SW480 (cell line): Measurements from ENCODE around the gene TPCN2.

Experiments
- DNase-seq: peaks from one replicate; pipeline ENCODE4 v3.0.0-alpha.2; 2016; ENCODE audit warnings: low spot score

Gene TPCN2

DNA sequence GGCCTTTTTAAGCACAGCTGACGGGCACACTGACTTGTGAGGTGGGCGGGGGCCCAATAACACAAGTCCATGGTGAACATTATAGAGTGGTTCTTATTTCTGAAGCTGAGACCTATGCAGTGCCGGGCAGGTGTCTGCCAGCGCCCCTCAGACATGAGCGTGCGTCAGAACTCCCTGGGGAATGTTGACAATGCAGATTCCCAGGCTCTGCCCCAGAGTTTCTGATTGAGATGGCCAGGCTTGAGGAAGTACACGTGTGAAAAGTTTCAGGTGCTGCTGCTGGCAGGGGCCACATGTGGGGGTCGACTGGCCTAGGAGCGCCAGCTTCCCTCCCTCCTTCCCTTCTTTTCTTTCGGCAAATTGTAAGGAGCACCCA, 46.2 kb downstream of the TPCN2 start:
- no peak for DNase-seq

DNA sequence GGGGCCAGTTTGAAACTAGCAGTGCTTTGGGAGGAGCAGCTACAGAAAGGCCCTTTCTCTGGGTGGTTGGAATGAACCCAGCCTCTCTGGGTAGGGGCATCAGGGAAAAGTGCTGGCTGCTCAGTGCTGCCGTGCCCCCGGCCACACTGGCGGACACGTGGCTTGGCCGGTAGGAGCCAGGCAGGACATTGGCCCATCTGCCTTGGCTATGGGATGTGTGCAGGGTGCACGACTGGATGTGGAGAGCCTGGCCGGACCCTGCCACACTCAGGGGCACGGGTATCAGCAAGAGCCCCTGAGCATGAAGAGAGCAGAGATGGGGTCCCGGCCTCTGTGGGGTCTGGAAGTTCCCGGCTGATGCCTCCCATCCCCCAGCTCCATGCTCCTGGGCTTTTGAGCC, 46.6 kb downstream of the TPCN2 start:
- DNase-seq = no peak

DNA sequence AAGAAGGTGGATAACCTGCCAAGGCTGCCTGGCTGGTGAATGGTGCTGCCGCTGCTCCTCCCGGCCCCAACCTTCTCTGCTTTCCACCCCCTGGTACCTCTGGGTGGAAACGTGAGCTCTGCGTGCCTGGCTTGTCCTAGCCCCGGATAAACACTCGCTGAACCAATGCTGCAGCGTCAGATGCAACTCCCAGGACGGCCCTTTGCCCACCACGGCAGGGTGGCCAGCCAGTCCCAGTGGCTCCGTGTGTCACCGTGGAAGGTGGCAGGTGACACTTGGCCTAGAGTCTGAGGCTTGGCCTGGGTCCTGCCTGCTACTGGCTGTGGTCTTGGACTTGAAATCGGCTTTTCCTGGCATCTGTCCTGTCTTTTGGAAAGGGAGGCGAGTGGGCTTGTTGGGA, 47.7 kb downstream of the TPCN2 start:
- no peak for DNase-seq

DNA sequence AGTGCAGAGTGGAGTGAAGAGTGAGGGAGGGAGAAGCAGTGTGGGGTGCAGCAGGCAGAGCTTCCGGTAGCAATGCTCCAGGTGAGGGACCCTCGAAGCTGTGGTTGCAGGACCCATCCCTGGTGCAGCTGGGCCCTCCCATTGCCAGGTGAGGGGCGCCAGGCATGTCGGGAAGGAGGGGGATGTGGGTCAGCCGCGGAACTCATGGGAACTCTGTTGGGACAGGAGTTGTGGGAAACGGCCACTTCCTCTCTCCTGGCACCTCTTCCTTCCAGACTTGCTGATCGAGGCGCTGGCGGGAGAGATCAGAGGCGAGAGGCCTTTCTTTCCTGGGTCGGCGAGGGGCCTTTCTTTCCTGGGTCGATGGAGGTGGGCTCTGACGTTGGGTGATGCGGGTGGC, 48.5 kb downstream of the TPCN2 start:
- DNase-seq = no peak

DNA sequence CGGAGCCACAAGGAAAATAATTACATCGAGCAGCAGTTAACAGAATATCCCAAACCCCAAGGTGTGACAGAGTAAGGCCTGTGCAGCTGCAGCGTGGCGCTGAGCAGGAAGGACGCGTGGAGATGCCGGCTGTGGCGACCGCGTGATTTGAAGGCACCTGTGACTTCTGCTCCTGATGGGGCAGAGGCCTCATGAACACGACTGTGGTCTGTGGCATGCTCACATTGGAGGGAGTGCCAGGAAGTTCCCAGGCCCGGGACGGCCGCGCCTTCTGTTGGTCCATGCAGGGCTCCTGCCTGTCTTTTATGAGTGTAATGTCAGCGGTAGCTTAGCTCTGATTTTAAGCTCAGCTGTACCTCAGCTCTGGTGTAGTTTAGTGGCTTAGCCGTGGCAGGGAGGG, 50.4 kb downstream of the TPCN2 start:
- peak; percentile 90 for DNase-seq

DNA sequence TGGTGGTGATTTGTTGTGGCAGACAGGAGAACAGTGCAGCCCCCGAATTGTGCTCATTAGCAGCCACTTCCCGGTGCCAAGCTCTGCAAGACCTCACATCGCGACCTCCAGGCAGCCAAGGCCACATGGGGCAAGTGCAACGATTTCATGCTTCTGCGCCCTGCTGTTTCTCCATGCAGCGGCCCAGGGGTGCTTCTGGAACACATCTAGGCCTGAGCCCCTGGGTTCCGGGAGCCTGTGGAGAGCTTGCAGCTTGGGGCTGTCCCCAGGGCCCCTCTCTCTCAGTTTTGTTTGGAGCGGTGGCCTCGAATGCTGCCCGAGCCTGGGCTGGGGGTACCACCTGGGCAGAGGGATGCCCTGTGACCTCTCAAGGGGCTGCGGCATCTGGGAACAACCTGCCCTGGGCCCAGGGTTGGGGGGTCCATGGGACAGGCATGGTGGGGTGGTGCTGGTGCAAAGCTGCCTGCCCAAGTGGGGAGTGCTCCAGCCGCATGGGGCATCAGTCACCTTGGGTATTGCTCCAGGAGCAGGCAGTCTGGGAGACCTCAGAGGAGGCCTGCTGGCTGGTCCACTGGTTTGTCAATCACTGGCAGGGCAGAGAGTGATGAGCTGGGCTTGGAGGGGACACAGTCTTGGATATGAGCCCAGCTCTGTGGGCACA, 51.9 kb downstream of the TPCN2 start:
- DNase-seq = no peak

DNA sequence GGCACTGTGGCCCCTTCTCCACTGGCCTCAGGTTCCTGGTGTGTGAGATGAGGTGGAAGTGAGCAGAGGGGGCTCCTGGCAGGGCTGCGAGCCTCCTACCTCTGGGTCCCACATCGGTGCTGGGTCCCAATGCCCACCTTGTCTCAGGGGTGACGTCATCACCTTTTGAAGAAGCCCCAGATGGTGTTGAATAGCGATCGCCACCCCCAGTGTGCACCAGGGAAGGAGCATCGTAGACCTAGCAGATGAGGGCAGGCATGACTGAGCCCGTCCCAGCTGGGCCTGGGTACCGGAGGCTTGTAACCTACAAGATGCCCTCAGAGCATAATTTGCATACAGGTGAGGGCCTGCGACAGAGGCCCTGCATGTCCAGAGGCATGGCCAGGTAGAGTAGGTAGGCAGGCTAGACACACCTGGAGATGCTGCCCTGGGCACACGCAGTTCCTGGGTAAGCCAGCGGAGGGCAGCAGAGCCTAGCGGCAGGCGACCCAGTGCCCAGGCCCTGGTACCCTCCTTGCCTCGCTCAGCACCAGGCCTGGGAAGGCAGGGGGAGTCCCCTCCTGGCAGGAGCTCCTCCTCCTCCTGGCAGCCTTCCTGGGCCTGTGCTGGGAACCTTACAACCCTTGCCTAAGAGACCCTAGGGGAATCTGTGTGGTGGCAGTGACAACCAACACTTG, 52.5 kb downstream of the TPCN2 start:
- DNase-seq = peak; percentile 76

DNA sequence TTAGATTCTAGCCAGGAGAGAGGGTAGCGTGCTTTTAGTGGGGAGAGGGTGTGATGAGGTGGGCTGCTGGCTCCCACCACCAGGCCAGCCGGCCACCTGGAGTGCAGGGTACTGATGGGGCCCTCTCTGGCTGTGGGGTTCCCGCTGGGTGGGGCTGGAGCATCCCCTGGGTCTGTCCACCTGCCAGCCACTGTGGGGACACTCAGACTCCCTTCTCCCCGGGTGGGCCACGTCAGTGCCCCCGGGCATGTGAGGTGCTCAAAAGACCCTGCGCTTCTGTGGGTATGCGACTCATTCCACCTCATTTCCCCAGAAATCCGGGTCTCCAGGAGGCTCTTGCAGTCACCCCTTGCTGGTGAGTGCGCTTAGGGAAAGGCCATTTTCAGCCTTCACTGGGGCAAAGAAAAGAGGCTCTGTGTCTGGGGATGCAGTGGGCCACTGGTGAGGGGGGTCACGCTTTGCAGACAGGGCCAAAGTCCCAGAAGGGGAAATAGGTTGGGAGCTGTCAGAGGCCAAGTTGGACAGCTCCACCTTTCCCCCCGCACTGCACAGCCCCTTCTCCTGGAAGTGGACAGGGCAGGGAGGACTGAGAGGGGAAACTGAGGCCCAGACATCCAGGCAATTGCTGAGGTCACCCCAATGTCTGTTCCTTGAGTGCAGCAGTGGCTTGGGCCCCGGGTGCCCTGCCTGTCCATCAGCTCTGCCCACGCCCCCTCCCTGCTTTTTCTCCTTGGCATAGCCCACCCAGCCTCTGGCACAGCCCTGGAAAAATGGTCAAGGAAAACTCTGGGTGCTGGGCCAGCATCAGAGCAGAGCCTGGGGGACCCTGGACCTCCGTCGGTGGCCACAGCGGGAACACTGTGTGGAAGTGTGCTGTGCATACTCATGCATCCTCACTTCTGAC, 53.3 kb downstream of the TPCN2 start:
- DNase-seq = no peak

DNA sequence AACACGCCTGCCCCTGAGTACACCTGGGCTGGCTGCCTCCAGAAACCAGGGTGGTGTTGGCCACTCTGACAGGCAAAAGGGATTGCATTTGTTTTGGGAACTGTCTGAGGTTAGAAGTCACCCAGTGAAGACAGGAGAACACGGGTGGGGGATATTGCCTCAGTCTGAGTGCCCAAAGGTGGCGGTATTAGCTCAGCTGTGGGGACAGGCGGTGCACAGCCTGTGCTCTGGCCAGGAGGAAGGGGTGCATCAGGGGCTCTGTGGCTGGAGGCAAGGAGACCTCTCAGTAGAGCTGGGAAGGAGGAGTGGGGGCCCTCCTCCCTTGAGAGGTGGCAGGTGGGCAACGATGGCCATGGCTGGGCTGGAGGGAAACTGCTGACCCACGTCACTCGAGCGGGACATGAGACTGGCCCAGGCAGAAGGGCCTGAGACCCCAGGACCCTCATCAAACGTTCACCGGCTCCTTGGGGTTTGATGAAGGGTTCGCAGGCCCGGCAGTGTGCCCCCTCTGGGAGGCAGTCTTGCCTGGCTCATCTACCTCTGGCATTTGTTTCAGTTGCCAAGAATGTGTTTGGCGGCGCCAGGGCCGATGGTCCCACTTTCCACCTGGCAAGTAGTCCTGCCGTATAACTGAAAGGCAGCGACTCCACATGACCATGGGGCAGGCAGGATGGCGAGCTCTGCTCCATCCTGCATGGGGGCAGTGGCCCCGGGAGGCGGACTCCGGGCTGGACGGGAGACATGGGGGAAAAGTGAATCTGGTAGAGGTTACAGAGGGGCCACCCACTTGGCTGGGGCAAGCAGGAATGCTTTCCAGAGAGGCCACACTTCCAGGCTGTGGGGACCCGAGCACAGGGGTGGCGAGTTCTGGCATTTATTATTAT, 54.2 kb downstream of the TPCN2 start:
- DNase-seq = peak; percentile 17

DNA sequence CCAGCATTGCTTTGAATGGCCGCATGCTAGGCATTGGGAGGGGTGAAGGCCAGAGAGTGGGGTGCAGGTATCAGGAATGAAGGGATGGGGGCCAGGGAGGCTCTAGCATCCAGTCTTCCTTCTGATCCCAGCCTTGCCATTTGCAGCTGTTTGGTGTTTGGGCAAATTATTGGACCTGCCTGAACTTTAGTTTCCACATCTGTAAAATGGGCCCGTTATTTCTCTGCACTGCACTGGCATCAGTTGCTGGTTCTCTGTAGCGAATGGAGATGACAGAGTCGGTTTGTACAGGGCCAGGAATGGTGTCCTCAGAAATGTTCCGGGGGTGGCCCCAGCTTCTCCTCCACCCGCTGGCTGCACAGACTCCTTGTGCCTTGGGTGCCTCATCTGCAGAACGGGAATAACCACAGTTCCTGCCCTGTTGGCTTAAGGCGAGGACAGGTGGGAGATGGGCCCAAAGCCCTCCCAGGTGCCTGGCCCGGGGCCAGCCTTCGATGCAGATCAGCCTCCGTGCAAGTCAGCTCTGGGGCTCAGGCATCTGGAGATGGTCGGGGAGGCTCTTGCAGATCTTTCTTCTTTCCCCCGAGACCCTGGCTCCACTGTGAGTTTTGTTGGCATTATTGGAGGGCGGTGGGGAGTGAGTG, 55.6 kb downstream of the TPCN2 start:
- no peak for DNase-seq

DNA sequence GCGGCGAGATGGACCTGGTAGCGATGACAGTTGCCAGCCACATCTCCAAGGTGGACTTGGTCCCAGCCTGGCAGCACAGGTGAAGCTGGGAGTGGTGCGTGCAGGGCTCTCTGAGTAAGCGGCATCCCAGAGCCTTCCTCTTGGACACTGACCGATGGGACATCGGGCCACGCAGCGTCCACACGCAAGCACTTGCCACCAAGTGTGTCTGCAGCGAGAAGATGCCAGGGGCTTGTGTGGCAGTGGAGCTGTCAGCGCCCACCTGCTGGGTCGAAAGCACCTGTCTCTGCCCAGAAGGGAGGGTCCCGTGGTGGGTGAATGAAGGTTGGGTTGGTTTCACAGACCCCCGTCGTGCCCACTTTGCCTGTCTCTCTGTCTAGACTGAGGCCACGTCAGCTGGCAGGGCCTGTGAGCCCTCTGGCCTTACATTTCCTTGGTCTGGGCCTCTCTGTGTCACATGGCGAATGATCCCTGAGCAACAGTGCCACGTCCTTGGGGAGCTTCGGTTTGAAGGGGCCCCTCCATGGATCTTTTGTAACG, 56.2 kb downstream of the TPCN2 start:
- DNase-seq = no peak

DNA sequence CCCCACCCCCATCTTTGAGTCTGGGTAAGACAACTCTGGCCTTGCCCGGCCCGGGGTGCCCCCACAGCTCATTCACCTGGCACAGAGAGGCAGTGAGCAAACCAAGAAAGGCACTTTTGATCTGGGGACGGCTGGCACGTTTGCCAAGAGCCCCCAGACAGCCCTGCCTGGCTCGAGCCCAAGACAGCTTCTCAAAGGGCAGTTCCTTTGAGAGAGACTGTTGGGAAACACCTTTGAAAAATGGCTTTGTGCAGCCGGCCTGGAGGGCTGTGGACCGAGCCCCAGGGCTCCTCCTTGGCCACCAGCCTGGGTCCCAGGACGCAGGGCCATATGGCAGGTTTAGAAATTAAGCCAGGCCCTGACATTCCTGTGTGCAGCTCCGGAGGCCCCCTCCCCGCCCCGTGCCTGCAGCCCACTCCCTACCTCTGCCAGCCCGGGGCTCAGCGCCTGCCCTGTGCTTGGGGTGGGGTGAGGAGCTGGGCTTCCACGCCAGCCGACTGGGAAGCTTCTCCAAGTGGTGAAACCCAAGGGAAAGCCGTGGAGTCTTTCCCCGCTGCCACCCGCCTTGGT, 56.8 kb downstream of the TPCN2 start:
- DNase-seq = no peak

DNA sequence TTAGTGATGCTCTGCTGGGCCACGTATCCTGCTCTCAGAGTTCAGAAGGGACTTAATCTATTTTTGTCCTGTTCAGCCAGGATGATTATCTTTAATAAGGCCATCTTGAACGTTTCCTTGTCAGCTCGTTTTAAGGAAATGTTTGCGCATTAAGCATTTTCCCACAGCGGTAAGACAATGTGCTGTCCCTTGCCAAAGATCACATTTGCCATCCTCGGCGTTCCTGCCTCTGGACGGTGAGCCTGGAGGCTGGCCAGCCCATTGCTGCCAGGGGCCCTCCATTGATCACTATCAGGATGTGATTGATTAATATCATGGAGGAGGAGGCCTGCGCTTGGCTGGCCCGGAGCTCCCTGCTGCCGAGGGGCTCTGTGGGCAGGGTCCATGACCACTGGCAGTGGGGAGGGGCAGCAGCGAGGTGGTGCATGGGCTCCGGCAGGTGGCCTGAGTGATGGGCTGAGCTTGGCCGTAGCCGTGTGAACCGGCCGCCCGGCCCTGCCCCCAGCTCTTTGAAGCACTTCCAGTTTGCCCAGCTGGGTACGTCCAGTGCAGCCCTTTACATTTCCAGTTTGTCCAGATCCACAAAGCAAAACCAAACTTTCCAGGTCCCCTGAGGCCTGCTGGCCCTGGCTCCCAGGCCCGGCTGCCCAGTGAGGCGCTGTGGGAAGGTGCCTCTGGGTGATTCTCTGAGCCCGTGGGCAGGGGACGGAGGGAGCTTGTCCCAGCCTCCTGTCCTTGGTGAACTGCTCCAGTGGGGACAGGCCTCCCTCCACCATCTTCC, 57.5 kb downstream of the TPCN2 start:
- DNase-seq = no peak

DNA sequence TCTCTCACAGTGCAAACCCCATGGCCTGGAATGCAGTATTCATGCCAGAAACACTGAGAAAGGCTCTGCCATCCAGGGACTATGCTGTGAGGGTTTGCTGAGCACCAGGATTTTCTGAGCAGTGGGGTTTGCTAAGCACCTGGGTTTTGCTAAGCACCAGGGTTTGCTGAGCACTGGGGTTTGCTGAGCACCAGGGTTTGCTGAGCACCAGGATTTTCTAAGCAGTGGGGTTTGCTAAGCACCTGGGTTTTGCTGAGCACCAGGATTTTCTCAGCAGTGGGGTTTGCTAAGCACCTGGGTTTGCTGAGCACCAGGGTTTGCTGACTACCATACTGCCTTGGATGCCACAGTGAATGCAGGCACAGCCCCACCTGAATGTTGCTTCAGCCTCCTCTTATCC, 58.7 kb downstream of the TPCN2 start:
- no peak for DNase-seq

DNA sequence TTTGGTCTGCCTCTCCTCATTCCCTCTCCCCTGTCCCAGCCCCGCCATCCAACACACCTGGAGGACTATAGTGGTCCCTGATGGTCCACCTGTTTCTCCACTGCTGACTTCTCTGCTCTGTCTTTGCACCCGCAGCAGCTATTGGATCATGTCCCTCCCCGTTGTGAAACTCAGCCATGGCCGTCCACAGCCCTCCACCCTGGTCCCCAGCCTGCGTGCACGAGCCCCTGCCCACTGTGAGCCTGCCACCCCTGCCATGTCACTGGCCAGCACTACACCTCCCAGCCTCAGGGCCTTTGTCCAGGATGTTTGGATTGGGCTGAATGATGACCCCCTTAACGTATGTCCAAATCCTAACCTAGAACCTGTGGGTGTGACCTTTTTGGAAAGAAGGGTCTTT, 59.3 kb downstream of the TPCN2 start:
- no peak for DNase-seq

DNA sequence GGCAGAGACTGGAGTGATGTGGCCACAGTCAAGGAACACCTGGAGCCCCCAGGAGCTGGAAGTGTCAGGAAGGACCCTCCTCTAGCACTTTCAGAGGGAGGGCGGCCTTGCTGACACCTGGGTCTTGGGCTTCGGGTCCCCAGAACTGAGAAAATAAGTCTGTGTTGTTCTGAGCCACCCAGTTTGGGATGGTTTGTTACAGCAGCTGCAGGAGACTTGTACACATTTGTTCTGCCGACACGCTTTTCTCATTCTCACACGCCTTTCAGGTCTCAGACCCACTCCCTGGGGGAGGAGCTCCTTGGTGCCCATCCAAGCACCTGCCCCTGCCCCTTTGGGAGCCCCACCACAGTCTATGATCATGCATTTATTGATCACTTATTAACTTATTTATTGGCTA, 59.8 kb downstream of the TPCN2 start:
- DNase-seq = no peak

DNA sequence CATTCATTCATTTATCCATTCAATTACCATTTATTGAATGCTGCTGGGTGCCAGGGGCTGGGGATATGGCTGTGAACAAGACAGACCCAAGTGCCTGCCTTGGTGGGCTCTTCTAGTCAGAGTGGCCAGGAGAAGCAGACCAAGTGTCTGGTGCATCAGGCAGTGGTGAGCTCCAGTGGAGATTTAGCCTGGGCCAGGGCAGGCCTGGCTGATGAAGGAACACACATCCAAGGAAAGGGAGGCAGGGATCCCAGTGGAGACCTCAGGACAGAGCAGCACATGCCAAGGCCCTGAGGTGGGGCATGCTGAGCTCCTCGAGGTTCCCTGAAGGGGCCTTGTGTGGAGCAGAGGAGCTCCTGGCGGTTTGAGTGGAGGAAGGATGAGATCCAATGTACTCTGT, 60.4 kb downstream of the TPCN2 start:
- DNase-seq = no peak

DNA sequence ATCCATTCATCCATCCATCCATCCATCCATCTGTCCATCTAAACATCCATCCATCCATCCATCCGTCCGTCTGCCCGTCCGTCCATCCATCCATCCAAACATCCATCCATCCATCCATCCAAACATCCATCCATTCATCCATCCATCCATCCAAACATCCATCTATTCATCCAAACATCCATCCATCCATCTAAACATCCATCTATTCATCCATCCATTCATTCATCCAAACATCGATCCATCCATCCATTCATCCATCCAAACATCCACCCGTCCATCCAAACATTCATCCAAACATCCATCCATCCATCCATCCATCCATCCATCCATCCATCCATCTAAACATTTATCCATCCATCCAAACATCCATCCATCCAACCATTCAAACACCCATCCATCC, 61.7 kb downstream of the TPCN2 start:
- DNase-seq = no peak

DNA sequence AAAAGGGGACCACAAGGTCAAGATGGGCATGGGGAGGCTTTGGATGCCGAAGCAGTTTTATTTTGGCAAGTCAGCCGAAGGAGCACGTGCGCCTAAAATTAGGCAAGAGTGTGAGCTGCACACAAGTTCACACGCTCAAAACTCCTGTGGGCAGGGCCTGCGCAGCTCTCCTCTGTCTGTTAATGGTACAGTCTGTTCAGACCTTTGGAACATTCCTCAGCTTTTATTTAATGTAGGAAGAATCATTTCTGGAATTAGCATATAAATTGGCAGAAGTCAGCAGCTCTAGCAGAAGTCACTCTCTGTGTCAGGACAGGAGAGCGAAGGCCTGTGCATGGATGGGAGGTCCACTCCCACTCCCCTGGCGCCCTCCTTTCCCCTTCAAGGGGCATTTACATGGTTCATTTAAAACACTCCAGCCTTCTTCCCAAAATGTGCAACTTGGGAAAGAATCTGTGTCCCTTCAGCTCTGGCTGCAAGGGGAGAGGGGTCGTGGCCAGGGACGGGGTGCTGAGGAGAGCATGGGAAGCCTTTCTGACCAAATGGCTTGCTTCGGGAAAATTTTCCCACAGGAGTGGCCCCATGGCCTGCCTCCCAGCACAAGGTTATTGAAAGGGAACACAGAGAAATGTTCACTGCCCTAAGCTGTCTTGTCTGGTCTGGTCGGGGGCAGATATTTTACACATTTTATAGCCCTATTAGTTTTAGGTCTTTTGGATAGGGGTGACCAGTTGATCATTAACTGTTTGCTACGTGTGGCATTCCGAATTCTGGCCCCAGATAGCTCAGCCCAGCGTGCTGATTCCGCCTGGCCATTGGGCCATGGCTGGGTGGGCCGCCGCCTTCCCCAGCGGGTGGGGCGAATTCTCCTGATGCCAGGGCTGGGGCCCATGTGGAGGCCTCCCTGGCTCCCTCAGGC, 63.2 kb downstream of the TPCN2 start:
- DNase-seq = no peak
